H9 (cell line): ENCODE results near the gene MEMO1. TPM values are rescaled to one million over a fixed set of nuclear protein-coding genes. Genes with fewer than 3 reads are reported as not detected.

ENCODE experiments used
- DNase-seq: peaks from one replicate; pipeline ENCODE4 v3.0.0-alpha.2; 2017
- H2AFZ ChIP-seq: one replicate; pipeline ENCODE4 v1.6.1; 2013; ENCODE audit warnings: mild to moderate bottlenecking, low read length, control low read depth, moderate library complexity
- H2AK5ac ChIP-seq: 2 replicates; pipeline ENCODE4 v1.6.1; 2013; ENCODE audit warnings: low read length, control low read depth, mixed read lengths; ENCODE audit not compliant: insufficient read length
- H2BK120ac ChIP-seq: one replicate; pipeline ENCODE4 v1.6.1; 2013; ENCODE audit warnings: low read depth, mild to moderate bottlenecking, low read length, control low read depth, inconsistent platforms; ENCODE audit not compliant: poor library complexity, severe bottlenecking
- H2BK12ac ChIP-seq: 2 replicates; pipeline ENCODE4 v1.6.1; 2013; ENCODE audit warnings: low read length, control low read depth, mixed read lengths, low read depth; ENCODE audit not compliant: insufficient read length
- H2BK15ac ChIP-seq: 2 replicates; pipeline ENCODE4 v1.6.1; 2013; ENCODE audit warnings: low read depth, low read length, control low read depth
- H2BK20ac ChIP-seq: one replicate; pipeline ENCODE4 v1.6.1; 2013; ENCODE audit warnings: low read depth, mild to moderate bottlenecking, low read length, control low read depth, inconsistent platforms; ENCODE audit not compliant: poor library complexity, severe bottlenecking
- H2BK5ac ChIP-seq: 2 replicates; pipeline ENCODE4 v1.6.1; 2013; ENCODE audit warnings: low read length, control low read depth, mixed read lengths; ENCODE audit not compliant: insufficient read length
- H3K14ac ChIP-seq: 2 replicates; pipeline ENCODE4 v1.6.1; 2013; ENCODE audit warnings: low read length, control low read depth; ENCODE audit not compliant: insufficient read depth
- H3K18ac ChIP-seq: 2 replicates; pipeline ENCODE4 v1.6.1; 2013; ENCODE audit warnings: low read depth, mild to moderate bottlenecking, mixed read lengths, low read length, control low read depth; ENCODE audit not compliant: insufficient read length
- H3K23ac ChIP-seq: 2 replicates; pipeline ENCODE4 v1.6.1; 2013; ENCODE audit warnings: low read length, control low read depth, mixed read lengths, low read depth; ENCODE audit not compliant: insufficient read length
- H3K23me2 ChIP-seq: 2 replicates; pipeline ENCODE4 v1.6.1; 2013; ENCODE audit warnings: low read depth, mild to moderate bottlenecking, mixed read lengths, low read length, control low read depth; ENCODE audit not compliant: insufficient read length, poor library complexity, severe bottlenecking
- H3K27ac ChIP-seq: 2 replicates; pipeline ENCODE4 v1.5.1; 2013; ENCODE audit warnings: low read length, control low read depth, mixed read lengths, low read depth; ENCODE audit not compliant: insufficient read length
- H3K27me3 ChIP-seq: 2 replicates; pipeline ENCODE4 v1.6.1; 2013; ENCODE audit warnings: low read length, control low read depth, inconsistent platforms; ENCODE audit not compliant: insufficient read depth
- H3K4ac ChIP-seq: 2 replicates; pipeline ENCODE4 v1.6.1; 2013; ENCODE audit warnings: low read depth, mild to moderate bottlenecking, control low read depth, inconsistent platforms, low read length, moderate library complexity
- H3K4me1 ChIP-seq: 2 replicates; pipeline ENCODE4 v1.6.1; 2013; ENCODE audit warnings: low read length, control low read depth, inconsistent platforms; ENCODE audit not compliant: insufficient read depth
- H3K4me2 ChIP-seq: 2 replicates; pipeline ENCODE4 v1.6.1; 2013; ENCODE audit warnings: low read length, control low read depth, mixed read lengths; ENCODE audit not compliant: insufficient read length, insufficient read depth
- H3K56ac ChIP-seq: 2 replicates; pipeline ENCODE4 v1.6.1; 2013; ENCODE audit warnings: low read depth, mild to moderate bottlenecking, mixed read lengths, low read length, control low read depth; ENCODE audit not compliant: insufficient read length
- H3K79me1 ChIP-seq: 2 replicates; pipeline ENCODE4 v1.6.1; 2013; ENCODE audit warnings: low read depth, mild to moderate bottlenecking, moderate library complexity, low read length, control low read depth, inconsistent platforms; ENCODE audit not compliant: insufficient read depth, poor library complexity, severe bottlenecking
- H3K79me2 ChIP-seq: 2 replicates; pipeline ENCODE4 v1.6.1; 2013; ENCODE audit warnings: low read length, control low read depth, inconsistent platforms; ENCODE audit not compliant: insufficient read depth
- H3K9ac ChIP-seq: 2 replicates; pipeline ENCODE4 v1.6.1; 2013; ENCODE audit warnings: low read length, control low read depth, mixed read lengths; ENCODE audit not compliant: insufficient read length; ENCODE audit errors: extremely low read depth
- H3K9me3 ChIP-seq: one replicate; pipeline ENCODE4 v1.6.1; 2013; ENCODE audit warnings: low read depth, low read length, inconsistent platforms; ENCODE audit not compliant: control insufficient read depth
- H3T11ph ChIP-seq: one replicate; pipeline ENCODE4 v1.6.1; 2013; ENCODE audit warnings: mild to moderate bottlenecking, low read length, control low read depth, inconsistent platforms
- H4K20me1 ChIP-seq: one replicate; pipeline ENCODE4 v1.6.1; 2013; ENCODE audit not compliant: control insufficient read depth, insufficient read length, insufficient read depth
- H4K5ac ChIP-seq: 2 replicates; pipeline ENCODE4 v1.6.1; 2013; ENCODE audit warnings: low read depth, mild to moderate bottlenecking, mixed read lengths, low read length, control low read depth; ENCODE audit not compliant: insufficient read length
- H4K8ac ChIP-seq: replicated peaks from 2 replicates; pipeline ENCODE4 v1.6.1; 2013; ENCODE audit warnings: low read length, control low read depth, mixed read lengths, low read depth; ENCODE audit not compliant: insufficient read length
- H4K91ac ChIP-seq: 2 replicates; pipeline ENCODE4 v1.6.1; 2013; ENCODE audit warnings: low read depth, mild to moderate bottlenecking, moderate library complexity, mixed read lengths, low read length, control low read depth; ENCODE audit not compliant: insufficient read length
- H3K27ac Mint-ChIP-seq, 3 experiments: 2 replicates in 2 of 3; 3 replicates in 1 of 3; pipeline ENCODE4 v1.8.0; 2020 to 2021; ENCODE audit warnings: mixed read lengths in 3 of 3, mild to moderate bottlenecking in 1 of 3, moderate library complexity in 1 of 3
- H3K27me3 Mint-ChIP-seq: 2 replicates; pipeline ENCODE4 v1.8.0; 2021; ENCODE audit warnings: low read depth, mild to moderate bottlenecking, moderate library complexity, mixed read lengths
- H3K36me3 Mint-ChIP-seq, 3 experiments: 2 replicates in 2 of 3; 3 replicates in 1 of 3; pipeline ENCODE4 v1.8.0; 2020 to 2021; ENCODE audit warnings: low read depth in 3 of 3, mixed read lengths in 3 of 3; ENCODE audit not compliant: insufficient read depth in 1 of 3
- H3K4me1 Mint-ChIP-seq, 2 experiments: 2 replicates each; pipeline ENCODE4 v1.8.0; 2020; ENCODE audit warnings: mixed read lengths in 2 of 2
- H3K4me3 Mint-ChIP-seq, 2 experiments: 2 replicates in 1 of 2; 3 replicates in 1 of 2; pipeline ENCODE4 v1.8.0; 2020 to 2021; ENCODE audit warnings: mild to moderate bottlenecking in 2 of 2, mixed read lengths in 2 of 2, moderate library complexity in 1 of 2
- H3K9me3 Mint-ChIP-seq, 2 experiments: 2 replicates in 1 of 2; 3 replicates in 1 of 2; pipeline ENCODE4 v1.8.0; 2020; ENCODE audit warnings: mild to moderate bottlenecking in 2 of 2, mixed read lengths in 2 of 2, moderate library complexity in 1 of 2
- WGBS: extraction: QIAGEN DNeasy Blood & Tissue Kit; methylation state at CpG from one replicate; pipeline ENCODE4 v1.1.7; 2013; ENCODE audit warnings: missing lambda C conversion rate, low lambda C conversion rate, mixed read lengths; ENCODE audit not compliant: insufficient read length; ENCODE audit errors: extremely low coverage; 5-methylcytosine and 5-hydroxymethylcytosine counted together
- total RNA-seq: library from RNA; stranded (reverse); gene quantifications from 2 replicates; pipeline ENCODE4 v1.2.1, GENCODE V29; 2021
- TF ChIP-seq, protein P1 (sequence below): fragments of 200-600 bp; sonication (generic); conservative IDR thresholded peaks from 3 replicates; pipeline ENCODE4 v1.8.0; 2021; ENCODE audit warnings: antibody characterized with exemption, mild to moderate bottlenecking

MEMO1 gene
- total RNA-seq, 1 experiment from 2014 or later, result 49.4 TPM

- no peaks in the 10 kb centered on the region for H3K4me1 Mint-ChIP-seq
- H4K91ac ChIP-seq, result no peak overlapping the region
- H3K27me3 Mint-ChIP-seq, result no peaks in the 10 kb centered on the region
- H3K27ac Mint-ChIP-seq, result peak overlapping the region in 1 of 3 experiments; percentile 13; a peak in 1 of 7 replicates
- no peaks in the 10 kb centered on the region for H3K23me2 ChIP-seq
- no peak overlapping the region for H2BK20ac ChIP-seq
- no peak overlapping the region for H2BK5ac ChIP-seq
- no peak overlapping the region for H2BK120ac ChIP-seq
- H3K4me1 ChIP-seq, result no peaks in the 10 kb centered on the region
- no peak overlapping the region for H3K18ac ChIP-seq
- H3K4me3 Mint-ChIP-seq, result no peak overlapping the region
- no peak overlapping the region for H4K8ac ChIP-seq
- H3K23ac ChIP-seq, result no peak overlapping the region
- H2BK15ac ChIP-seq, result no peak overlapping the region
- H3K27me3 ChIP-seq, result no peaks in the 10 kb centered on the region
- H3K79me2 ChIP-seq, result no peaks in the 10 kb centered on the region
- no peak overlapping the region for H4K5ac ChIP-seq
- no peak overlapping the region for H3T11ph ChIP-seq
- no peak overlapping the region for H2AK5ac ChIP-seq
- no peak overlapping the region for H3K14ac ChIP-seq
- no peak overlapping the region for H3K56ac ChIP-seq
- WGBS, result no CpG with 5 or more reads among the region's 2 CpGs
- no peak overlapping the region for H3K4me2 ChIP-seq
- H3K4ac ChIP-seq, result no peak overlapping the region
- no peaks in the 10 kb centered on the region for H3K79me1 ChIP-seq
- TF ChIP-seq, protein P1, sequence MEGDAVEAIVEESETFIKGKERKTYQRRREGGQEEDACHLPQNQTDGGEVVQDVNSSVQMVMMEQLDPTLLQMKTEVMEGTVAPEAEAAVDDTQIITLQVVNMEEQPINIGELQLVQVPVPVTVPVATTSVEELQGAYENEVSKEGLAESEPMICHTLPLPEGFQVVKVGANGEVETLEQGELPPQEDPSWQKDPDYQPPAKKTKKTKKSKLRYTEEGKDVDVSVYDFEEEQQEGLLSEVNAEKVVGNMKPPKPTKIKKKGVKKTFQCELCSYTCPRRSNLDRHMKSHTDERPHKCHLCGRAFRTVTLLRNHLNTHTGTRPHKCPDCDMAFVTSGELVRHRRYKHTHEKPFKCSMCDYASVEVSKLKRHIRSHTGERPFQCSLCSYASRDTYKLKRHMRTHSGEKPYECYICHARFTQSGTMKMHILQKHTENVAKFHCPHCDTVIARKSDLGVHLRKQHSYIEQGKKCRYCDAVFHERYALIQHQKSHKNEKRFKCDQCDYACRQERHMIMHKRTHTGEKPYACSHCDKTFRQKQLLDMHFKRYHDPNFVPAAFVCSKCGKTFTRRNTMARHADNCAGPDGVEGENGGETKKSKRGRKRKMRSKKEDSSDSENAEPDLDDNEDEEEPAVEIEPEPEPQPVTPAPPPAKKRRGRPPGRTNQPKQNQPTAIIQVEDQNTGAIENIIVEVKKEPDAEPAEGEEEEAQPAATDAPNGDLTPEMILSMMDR, result no peak
- no peak overlapping the region for H3K9ac ChIP-seq
- no peak overlapping the region for H2AFZ ChIP-seq
- peaks cover 0 to 4% (median under 1%) of the 10 kb centered on the region in 3 experiments; a peak in 4 of 7 replicates for H3K36me3 Mint-ChIP-seq
- no peak overlapping the region for H3K27ac ChIP-seq
- H4K20me1 ChIP-seq, result no peaks in the 10 kb centered on the region
- no peak overlapping the region for H2BK12ac ChIP-seq
- H3K9me3 ChIP-seq, result no peaks in the 10 kb centered on the region
- H3K9me3 Mint-ChIP-seq, result no peaks in the 10 kb centered on the region
- no peak for DNase-seq
Observed at GRCh38 chr2:31925517-31925916, 85.3 kb downstream of the MEMO1 start.
